ENCODE measurements around the gene CAPN9. TPM values are rescaled to one million over a fixed set of nuclear protein-coding genes. Genes with fewer than 3 reads are reported as not detected.

CAPN9 gene
- total and polyA plus RNA-seq, 9 of the 15 experiments (the other 6 are each of a cell fraction or from before 2014, with no cell fraction given), result not detected

- BruUV-seq (replicated peaks), result no TSS peak
- H3K79me2 ChIP-seq (ENCODE audit: control insufficient read depth, insufficient read depth, low read length), result no peaks in the 10 kb centered on the region
- intact Hi-C loops (cut with micrococcal nuclease) (no loop called here), in situ Hi-C loops (cut with MboI) (no loop called here)
- ChIA-PET POLR2A (interaction anchor here (0.8 to 0.9 kb wide), 2 partner anchors 11 to 504 kb away, joined by 3 read pairs; no protein-coding TSS in a partner anchor), CTCF (ENCODE audit: low intra/inter-chr PET ratio) (interaction anchor here (0.6 kb wide), 1 partner anchor 229 kb away, joined by 8 read pairs; no protein-coding TSS in a partner anchor)
- H3K27me3 ChIP-seq (ENCODE audit: control insufficient read depth in 2 of 2, insufficient read depth in 2 of 2, low read length in 2 of 2), result peaks cover 29 to 38% of the 10 kb centered on the region in 2 experiments
- no peak for FAIRE-seq
- no peaks in the 10 kb centered on the region for H3K9me1 ChIP-seq (ENCODE audit: control insufficient read depth, insufficient read depth, low read length)
- DNase-seq (ENCODE audit: extremely low read depth in 1 of 4, low spot score in 3 of 4), result no peak
- H3K9ac ChIP-seq (ENCODE audit: insufficient read depth in 1 of 2, low read depth in 2 of 2, low read length in 2 of 2), result no peak overlapping the region
- no peak for TF ChIP-seq ZNF311 (CRISPR knock-in tag; IDR thresholded peaks at IDR 0.05)
- no peak for TF ChIP-seq RUNX1 (IDR thresholded peaks at IDR 0.05; ENCODE audit: low read depth)
- TF ChIP-seq SP2 (IDR thresholded peaks at IDR 0.05; ENCODE audit: extremely low read depth, low read depth, low read length, poor library complexity, severe bottlenecking), result no peak
- no peak for TF ChIP-seq RBM15 (IDR thresholded peaks at IDR 0.05; ENCODE audit: insufficient read depth, low read length)
- no peak for TF ChIP-seq RBM39 (optimal IDR thresholded peaks at IDR 0.05; ENCODE audit: low read depth, low read length)
- TF ChIP-seq ZNF668 (CRISPR knock-in tag; IDR thresholded peaks at IDR 0.05), result no peak
- no peak for TF ChIP-seq HNRNPUL1 (IDR thresholded peaks at IDR 0.05; ENCODE audit: low read length)
- TF ChIP-seq, protein P1, sequence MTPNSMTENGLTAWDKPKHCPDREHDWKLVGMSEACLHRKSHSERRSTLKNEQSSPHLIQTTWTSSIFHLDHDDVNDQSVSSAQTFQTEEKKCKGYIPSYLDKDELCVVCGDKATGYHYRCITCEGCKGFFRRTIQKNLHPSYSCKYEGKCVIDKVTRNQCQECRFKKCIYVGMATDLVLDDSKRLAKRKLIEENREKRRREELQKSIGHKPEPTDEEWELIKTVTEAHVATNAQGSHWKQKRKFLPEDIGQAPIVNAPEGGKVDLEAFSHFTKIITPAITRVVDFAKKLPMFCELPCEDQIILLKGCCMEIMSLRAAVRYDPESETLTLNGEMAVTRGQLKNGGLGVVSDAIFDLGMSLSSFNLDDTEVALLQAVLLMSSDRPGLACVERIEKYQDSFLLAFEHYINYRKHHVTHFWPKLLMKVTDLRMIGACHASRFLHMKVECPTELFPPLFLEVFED (CRISPR knock-in tag; conservative IDR thresholded peaks at IDR 0.05), result no peak
- no peak for TF ChIP-seq RNF2 (IDR thresholded peaks at IDR 0.05)
- TF ChIP-seq ZNF707 (CRISPR knock-in tag; conservative IDR thresholded peaks at IDR 0.05), result no peak
- no peak for TF ChIP-seq ZBTB1 (CRISPR knock-in tag; IDR thresholded peaks at IDR 0.05; ENCODE audit: borderline replicate concordance, low read depth)
- no peak for TF ChIP-seq XRCC3 (IDR thresholded peaks at IDR 0.05)
- TF ChIP-seq MYNN (IDR thresholded peaks at IDR 0.05), result no peak
- TF ChIP-seq MYNN (CRISPR knock-in tag; IDR thresholded peaks at IDR 0.05), result no peak
- TF ChIP-seq RBM25 (IDR thresholded peaks at IDR 0.05; ENCODE audit: low read depth, low read length, severe bottlenecking), result no peak
- no peak for TF ChIP-seq BRF1 (IDR thresholded peaks at IDR 0.05; ENCODE audit: borderline replicate concordance, extremely low read depth, insufficient read length)
- no peak for TF ChIP-seq ASH1L (IDR thresholded peaks at IDR 0.05; ENCODE audit: borderline replicate concordance, low read depth, partially characterized antibody)
- TF ChIP-seq, protein P2, sequence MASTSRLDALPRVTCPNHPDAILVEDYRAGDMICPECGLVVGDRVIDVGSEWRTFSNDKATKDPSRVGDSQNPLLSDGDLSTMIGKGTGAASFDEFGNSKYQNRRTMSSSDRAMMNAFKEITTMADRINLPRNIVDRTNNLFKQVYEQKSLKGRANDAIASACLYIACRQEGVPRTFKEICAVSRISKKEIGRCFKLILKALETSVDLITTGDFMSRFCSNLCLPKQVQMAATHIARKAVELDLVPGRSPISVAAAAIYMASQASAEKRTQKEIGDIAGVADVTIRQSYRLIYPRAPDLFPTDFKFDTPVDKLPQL (IDR thresholded peaks at IDR 0.05; ENCODE audit: extremely low read depth, insufficient read length), result no peak
- TF ChIP-seq PHTF2 (CRISPR knock-in tag; IDR thresholded peaks at IDR 0.05), result no peak
- TF ChIP-seq STAT5A (IDR thresholded peaks at IDR 0.05; ENCODE audit: borderline replicate concordance, low read length), result no peak
- no peak for TF ChIP-seq ZBTB7A (IDR thresholded peaks at IDR 0.05; ENCODE audit: borderline replicate concordance, control insufficient read depth, low read depth, low read length)
- no peak overlapping the region for H3K4me2 ChIP-seq (ENCODE audit: insufficient read depth, low read length)
- ATAC-seq, result no peak
- H2AFZ ChIP-seq (ENCODE audit: low read depth, low read length), result no peak overlapping the region
- no peak overlapping the region for H3K4me3 ChIP-seq
- H4K20me1 ChIP-seq (replicated peaks; ENCODE audit: control insufficient read depth, insufficient read depth, low read length), result no peaks in the 10 kb centered on the region
- no peaks in the 10 kb centered on the region for H3K36me3 ChIP-seq (ENCODE audit: control insufficient read depth, insufficient read depth, low read length)
- no peaks in the 10 kb centered on the region for H3K9me3 ChIP-seq (replicated peaks; ENCODE audit: control insufficient read depth, insufficient read depth, low read depth, low read length)
- H3K4me1 ChIP-seq (replicated peaks in 1 of 2; ENCODE audit: control insufficient read depth in 2 of 2, insufficient read depth in 2 of 2, low read length in 2 of 2), result no peaks in the 10 kb centered on the region
- H3K27ac ChIP-seq (ENCODE audit: extremely low read depth, low read depth, low read length), result no peak overlapping the region
- 0% methylated on average over 7 of the region's 7 CpGs for WGBS (ENCODE audit: insufficient coverage, low coverage, missing lambda C conversion rate)
Observed at GRCh38 chr1:230787471-230787870, 40.3 kb downstream of the CAPN9 start.
